Ascending aorta (tissue), 2 donors: ENCODE results near the gene TC2N. TPM values are rescaled to one million over a fixed set of nuclear protein-coding genes. Genes with fewer than 3 reads are reported as not detected.

ENCODE experiments used
- DNase-seq, 2 donors: peaks; one replicate each; pipeline ENCODE4 v3.0.0-alpha.2; 2019; ENCODE audit warnings: low spot score in 2 of 2
- H3K27ac ChIP-seq, 2 donors: fragments of 200-600 bp; sonication (generic); one replicate each; pipeline ENCODE4 v1.5.1; 2016 to 2017; ENCODE audit warnings: mild to moderate bottlenecking in 1 of 2
- H3K27me3 ChIP-seq: fragments of 200-600 bp; sonication (generic); one replicate; pipeline ENCODE4 v1.5.1; 2017
- H3K36me3 ChIP-seq, 2 donors: fragments of 200-600 bp; sonication (generic); one replicate each; pipeline ENCODE4 v1.5.1; 2016
- H3K4me1 ChIP-seq, 2 donors: fragments of 200-600 bp; sonication (generic); one replicate each; pipeline ENCODE4 v1.5.1; 2016 to 2017; ENCODE audit warnings: mild to moderate bottlenecking in 1 of 2
- H3K4me3 ChIP-seq, 2 donors: fragments of 200-600 bp; sonication (generic); one replicate each; pipeline ENCODE4 v1.5.1; 2016 to 2017; ENCODE audit warnings: mild to moderate bottlenecking in 1 of 2
- H3K9me3 ChIP-seq, 2 donors: fragments of 200-600 bp; sonication (generic); one replicate each; pipeline ENCODE4 v1.5.1; 2016
- CTCF ChIP-seq, 3 experiments: fragments of 200-600 bp in 2 of 3; fragments of 450-650 bp in 1 of 3; sonication (generic) in 2 of 3; IDR thresholded peaks; one replicate each; pipeline ENCODE4 v1.5.1; 2016 to 2019; ENCODE audit warnings: antibody characterized with exemption in 3 of 3, mild to moderate bottlenecking in 1 of 3, moderate library complexity in 1 of 3
- intact Hi-C: fragments of 100-400 bp; cut with DNase I; formaldehyde crosslinking; loops from one replicate; pipeline ENCODE4 v1.15.1; 2023
- total RNA-seq: library from RNA; depleted of rRNA; stranded (reverse); fragments of >200 nt; gene quantifications from one replicate; pipeline ENCODE4 v1.1.0, GENCODE V29; 2016

Gene TC2N
- total RNA-seq, 1 donor from 2014 or later = 37.8 TPM

GRCh38 chr14:91737619-91738018 lies 129.7 kb downstream of the TC2N start:
- intact Hi-C loops = no loop called here
- H3K27me3 ChIP-seq = no peaks in the 10 kb centered on the region
- no peak for TF ChIP-seq CTCF (IDR thresholded peaks at IDR 0.05)
- no peak for DNase-seq
- no peaks in the 10 kb centered on the region for H3K9me3 ChIP-seq
- no peaks in the 10 kb centered on the region for H3K4me1 ChIP-seq
- no peak overlapping the region for H3K4me3 ChIP-seq
- no peak overlapping the region for H3K27ac ChIP-seq
- no peaks in the 10 kb centered on the region for H3K36me3 ChIP-seq

DNA sequence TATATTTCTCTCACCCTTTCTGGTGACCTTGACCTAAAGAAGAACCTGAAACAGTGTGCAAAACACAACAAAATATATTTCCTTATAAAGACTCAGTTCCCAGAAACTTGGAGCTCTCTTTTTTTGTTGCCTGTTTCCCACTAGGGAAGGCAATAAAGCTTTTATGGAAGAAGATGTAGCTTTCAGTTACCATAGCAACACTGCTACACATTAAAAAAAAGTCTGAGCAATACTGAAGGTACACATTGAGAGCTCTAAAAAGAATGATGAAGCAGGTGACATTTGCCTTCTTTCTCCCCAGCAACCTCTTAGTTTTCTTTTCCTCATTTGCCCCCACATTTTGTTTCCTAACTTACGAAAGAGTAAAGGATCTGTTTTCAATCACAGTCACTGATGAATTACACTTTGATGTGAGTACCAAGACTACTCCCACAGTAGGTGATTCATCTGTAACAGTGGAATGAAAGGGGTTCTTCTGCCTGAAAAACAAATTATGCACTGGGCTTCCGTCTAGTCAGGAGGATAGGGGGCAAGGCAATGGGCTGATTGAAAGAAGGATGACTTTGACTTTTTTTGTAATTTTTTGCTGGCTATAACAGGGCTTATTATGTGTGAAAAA lies 134.4 kb downstream of the TC2N start:
- TF ChIP-seq CTCF (IDR thresholded peaks at IDR 0.05) = no peak
- Histone ChIP-seq H3K4me3 (no peak overlapping the region), H3K9me3 (no peaks in the 10 kb centered on the region), H3K27ac (no peak overlapping the region), H3K36me3 (no peaks in the 10 kb centered on the region), H3K27me3 (no peaks in the 10 kb centered on the region), H3K4me1 (no peaks in the 10 kb centered on the region)
- no peak for DNase-seq
- intact Hi-C loops = no loop called here

GRCh38 chr14:91732439-91732838 lies 134.9 kb downstream of the TC2N start:
- no peak for DNase-seq
- no peak overlapping the region for H3K27ac ChIP-seq
- no peaks in the 10 kb centered on the region for H3K27me3 ChIP-seq
- no peaks in the 10 kb centered on the region for H3K36me3 ChIP-seq
- H3K9me3 ChIP-seq = no peaks in the 10 kb centered on the region
- no peaks in the 10 kb centered on the region for H3K4me1 ChIP-seq
- intact Hi-C loops = no loop called here
- no peak overlapping the region for H3K4me3 ChIP-seq
- no peak for TF ChIP-seq CTCF (IDR thresholded peaks at IDR 0.05)

GRCh38 chr14:91731986-91732385 lies 135.3 kb downstream of the TC2N start, which contains the start of gene CATSPERB:
TSS of gene CATSPERB (minus strand) at chr14:91732086. CDS start at chr14:91729479, 2,607 bp downstream.
- intact Hi-C loops = no loop called here

DNA sequence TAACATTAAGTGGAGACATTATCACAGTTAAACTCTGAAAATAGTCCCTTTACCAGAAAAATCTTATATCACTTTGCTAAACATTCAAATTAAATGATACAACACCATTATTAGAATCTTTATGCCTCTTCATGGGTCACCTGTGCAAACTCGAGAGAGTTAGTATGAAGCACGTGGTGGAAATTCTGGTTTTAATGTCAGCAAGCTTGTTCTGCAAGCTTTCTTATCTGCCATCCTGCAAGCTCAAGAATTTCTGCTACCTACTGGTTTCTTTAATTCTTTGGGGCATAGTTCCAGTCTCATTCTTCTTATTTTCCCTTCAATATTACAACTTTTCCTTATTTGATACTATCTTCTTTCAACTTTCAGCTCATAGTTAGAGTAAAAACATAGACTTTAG lies 136.3 kb downstream of the TC2N start:
- no peak for DNase-seq
- no peak for TF ChIP-seq CTCF (IDR thresholded peaks at IDR 0.05)
- no peaks in the 10 kb centered on the region for H3K4me1 ChIP-seq
- no peak overlapping the region for H3K27ac ChIP-seq
- intact Hi-C loops = no loop called here
- no peak overlapping the region for H3K4me3 ChIP-seq
- no peaks in the 10 kb centered on the region for H3K27me3 ChIP-seq
- H3K9me3 ChIP-seq = no peaks in the 10 kb centered on the region
- H3K36me3 ChIP-seq = no peaks in the 10 kb centered on the region

More at GRCh38 chr14:91731986-91732385, 135.3 kb downstream of the TC2N start, which contains the start of gene CATSPERB:
- Histone ChIP-seq H3K4me1 (no peaks in the 10 kb centered on the region), H3K36me3 (no peaks in the 10 kb centered on the region), H3K27ac (no peak within 1 kb of the TSS), H3K9me3 (no peaks in the 10 kb centered on the region), H3K27me3 (no peaks in the 10 kb centered on the region), H3K4me3 (no peak within 1 kb of the TSS)
- TF ChIP-seq CTCF (IDR thresholded peaks at IDR 0.05) = no peak
- DNase-seq = no peak

GRCh38 chr14:91729756-91730155 lies 137.6 kb downstream of the TC2N start:
- no peak for TF ChIP-seq CTCF (IDR thresholded peaks at IDR 0.05)
- DNase-seq = no peak
- intact Hi-C loops = no loop called here
- H3K4me1 ChIP-seq = no peaks in the 10 kb centered on the region
- no peaks in the 10 kb centered on the region for H3K36me3 ChIP-seq
- no peak overlapping the region for H3K27ac ChIP-seq
- H3K4me3 ChIP-seq = no peak overlapping the region
- H3K27me3 ChIP-seq = no peaks in the 10 kb centered on the region
- H3K9me3 ChIP-seq = no peaks in the 10 kb centered on the region
